ENCODE data around the gene SRPK2.

GRCh38 chr7:105098863-105099515 lies 289.7 kb downstream of the SRPK2 start:
- TF ChIP-seq EZH2 (conservative IDR thresholded peaks at IDR 0.05; ENCODE audit: low read depth, low read length): no peak
- no peak for TF ChIP-seq FOXM1 (CRISPR knock-in tag; IDR thresholded peaks at IDR 0.05)
- no peak for TF ChIP-seq TRIM24 (CRISPR knock-in tag; IDR thresholded peaks at IDR 0.05)
- no peak for TF ChIP-seq HMGA1 (CRISPR knock-in tag; conservative IDR thresholded peaks at IDR 0.05)
- no peak for TF ChIP-seq ZNF3 (CRISPR knock-in tag; IDR thresholded peaks at IDR 0.05)

All from HepG2 (cell line).